HPDE6-E6E7 (cell line): ENCODE measurements around the gene PLEKHD1.
"Not testable (repeated sequence)": the region's sequence is repeated elsewhere in the genome, so short reads cannot be mapped to it uniquely, and the experiment has no call there.

Experiments
- DNase-seq: peaks from one replicate; pipeline ENCODE4 v3.0.0; 2011; ENCODE audit warnings: missing footprints; ENCODE audit errors: extremely low spot score

PLEKHD1 gene

DNA sequence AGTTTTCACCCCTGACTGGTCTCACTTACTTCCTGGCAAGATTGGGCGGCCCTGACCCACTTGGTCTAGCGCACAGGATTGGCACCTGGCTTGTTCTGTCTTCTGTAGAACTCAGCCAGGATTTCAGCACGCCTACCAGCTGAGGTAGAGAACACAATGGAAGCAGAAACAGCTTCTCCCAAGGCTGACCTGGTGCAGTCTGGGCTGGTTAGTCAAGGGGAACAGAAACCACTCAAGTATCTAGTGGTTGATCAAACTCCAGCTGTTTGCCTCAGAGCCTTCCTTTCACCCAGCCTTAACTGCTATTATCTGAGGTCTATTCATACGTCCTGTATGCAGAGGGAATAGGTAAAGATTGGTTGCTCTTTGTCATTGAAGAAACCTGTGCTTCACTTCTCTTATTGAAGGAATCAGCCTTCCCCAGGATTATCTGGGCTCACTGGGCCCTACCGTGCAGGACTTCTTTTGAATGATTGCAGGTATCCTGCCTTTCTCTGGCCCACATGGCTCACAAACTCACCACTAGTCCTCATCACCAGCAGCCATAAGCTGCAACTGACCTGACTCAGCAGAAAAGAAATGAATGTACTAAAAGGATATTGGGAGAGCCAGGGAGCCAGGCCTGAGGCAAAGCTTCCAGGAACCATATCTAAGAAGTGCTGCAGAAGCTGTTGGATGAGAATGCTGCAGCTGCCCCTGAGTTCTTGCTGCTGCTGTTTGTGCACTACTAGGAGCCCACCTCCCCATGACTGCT, 2.5 kb upstream of the PLEKHD1 start:
- DNase-seq: no peak

DNA sequence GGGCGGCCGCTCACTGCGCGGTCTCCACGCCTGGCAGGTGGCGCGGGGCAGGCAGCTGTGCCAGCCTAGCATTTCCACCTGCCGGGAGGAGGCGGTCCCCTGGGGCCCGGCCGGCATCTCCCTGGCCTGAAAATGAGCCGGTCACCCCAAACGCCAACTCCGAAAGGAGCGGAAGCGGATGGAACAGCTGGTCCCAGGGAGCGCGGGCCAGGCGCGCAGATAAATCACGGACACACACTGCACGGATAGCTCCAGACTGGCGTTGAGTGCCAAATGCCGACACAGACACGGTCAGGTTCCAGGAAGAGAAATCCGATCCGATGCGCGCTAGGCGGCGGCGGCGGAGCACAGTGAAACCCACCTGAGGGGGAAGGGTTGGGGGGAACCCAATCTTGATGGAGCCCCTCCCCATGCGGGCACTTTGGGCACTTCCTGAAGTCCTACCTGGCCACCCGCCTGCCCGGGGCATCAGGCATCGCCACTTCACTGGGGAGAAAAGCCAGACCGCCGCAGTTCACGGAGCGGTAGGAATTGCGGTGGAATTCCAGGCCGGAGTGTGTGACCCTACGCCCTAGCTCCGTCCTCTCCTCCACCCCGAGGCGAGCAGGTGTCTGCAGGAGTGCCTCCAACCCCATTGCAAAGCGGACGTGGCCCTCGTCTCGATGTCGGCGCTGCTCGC, 624 bp upstream of the PLEKHD1 start:
- no peak for DNase-seq

DNA sequence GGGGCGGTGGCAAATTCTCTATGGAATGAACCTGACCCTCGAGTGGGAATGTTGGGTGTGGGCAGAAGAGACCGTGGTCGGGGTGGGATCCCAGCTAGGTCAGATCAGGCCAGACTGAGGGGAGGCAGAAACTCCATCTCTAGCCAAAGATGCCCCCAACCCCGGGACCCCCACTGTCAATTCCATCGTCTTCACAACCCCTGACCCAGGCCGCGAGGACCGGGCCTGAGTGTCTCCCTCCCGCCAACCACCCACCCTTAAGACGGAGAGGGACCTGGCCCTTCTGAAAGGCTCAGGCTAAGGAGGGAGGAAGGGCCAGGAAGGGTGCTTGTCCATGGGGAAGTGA, 760 bp downstream of the PLEKHD1 start:
- no peak for DNase-seq

DNA sequence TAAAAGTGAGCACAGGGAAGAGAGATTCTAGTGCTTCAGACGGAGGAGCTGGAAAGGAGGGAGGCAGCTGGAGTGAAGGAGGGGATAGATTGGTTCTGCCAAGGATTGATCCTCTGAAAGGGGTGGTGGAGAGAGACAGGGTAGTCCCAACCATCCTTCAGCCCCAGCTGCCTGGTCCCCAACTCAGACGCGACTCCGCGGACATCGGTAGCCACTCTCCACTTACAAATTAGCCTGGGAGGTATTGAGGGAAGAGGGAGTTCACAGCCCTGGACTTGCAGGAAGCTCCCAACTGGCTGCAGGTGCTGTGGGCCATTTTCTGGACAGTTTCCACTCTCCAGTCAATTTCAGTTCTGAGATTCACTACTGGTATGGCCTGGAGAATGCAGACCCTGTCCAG, 1.2 kb downstream of the PLEKHD1 start:
- DNase-seq: no peak

DNA sequence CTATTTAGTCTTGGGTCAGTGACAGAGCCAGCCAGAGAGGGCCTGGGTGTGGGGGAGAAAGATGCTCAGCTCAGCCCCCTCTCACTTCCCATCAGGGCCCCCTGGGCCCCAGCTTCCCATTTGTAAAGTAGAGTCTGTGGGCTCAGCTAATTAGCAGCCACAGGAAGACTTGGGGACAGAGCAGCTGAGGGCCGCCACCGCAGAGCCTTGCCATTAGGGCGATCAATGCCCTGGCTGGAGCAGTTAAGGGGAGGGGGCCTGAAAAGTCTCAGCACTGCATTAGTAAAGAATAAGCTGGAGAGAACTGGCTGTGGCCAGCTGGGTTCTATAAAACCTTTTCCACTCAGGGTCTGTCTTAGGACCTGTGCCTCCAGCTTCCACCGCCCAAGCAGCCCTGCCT, 2.7 kb downstream of the PLEKHD1 start:
- DNase-seq: no peak

DNA sequence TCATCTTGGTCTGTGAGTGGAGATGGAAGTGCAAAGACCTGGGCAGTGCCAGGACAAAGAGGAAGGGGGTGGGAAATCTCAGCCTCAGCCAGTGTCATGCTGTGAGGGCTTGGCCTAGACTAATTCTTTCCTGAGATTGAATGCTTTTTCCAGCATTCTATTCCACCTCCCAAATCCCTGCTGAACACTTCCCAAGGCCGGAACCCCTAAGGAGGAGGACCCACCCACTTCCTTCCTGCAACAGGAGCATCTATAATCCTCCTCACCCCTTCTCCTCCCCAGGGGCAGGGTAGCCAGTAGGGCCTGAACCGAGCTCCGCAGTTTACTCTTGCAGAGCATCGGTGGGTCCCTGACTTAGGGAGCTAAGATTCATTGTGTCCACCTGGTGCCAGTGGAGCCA, 3.2 kb downstream of the PLEKHD1 start:
- no peak for DNase-seq

DNA sequence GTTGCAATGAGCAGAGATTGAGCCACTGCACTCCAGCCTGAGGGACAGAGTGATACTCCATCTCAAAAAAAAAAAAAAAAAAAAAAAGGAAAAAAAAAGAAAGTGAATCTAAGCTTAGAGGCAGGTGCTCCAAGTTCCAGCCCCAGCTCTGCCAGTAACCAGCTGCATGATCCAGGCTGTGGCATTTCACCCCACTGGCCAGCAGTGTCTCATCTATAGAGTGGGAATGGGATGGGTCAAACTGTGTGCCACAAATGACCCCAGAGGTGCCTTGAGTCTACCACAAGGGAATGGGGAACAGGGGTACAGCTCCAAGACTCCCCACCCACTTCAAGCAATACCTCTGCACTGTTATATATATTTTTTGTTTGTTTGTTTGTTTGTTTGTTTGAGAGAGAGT, 5.0 kb downstream of the PLEKHD1 start:
- no peak for DNase-seq

DNA sequence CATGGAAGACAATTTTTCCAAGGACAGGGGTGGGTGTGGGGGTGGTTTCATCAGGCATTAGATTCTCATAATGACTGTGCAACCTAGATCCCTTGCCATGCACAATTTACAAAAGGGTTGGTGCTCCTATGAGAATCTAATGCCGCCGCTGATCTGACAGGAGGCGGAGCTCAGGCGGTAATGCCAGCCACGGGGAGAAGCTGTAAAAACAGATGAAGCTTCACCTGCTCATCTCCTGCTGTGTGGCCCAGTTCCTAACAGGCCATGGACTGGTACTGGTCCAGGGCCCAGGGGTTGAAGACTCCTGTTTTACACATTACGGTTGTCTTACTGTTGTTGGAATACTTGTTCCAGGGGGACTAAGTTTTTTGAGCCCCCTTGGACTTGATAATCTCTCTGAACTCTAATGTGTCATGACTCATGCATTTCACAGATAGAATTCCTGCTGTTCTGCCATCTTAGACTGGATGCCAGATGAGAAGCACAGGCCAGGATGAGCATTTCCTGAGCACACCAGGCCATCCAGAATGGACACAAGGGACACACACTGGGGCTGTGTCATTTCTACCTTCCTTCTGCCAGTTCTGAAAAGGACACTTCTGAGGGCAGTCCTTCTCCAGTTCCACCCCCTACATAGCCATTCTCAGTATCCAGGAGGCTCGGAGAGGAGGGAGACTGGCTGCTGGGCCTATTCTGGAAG, 5.8 kb downstream of the PLEKHD1 start:
- DNase-seq: no peak

DNA sequence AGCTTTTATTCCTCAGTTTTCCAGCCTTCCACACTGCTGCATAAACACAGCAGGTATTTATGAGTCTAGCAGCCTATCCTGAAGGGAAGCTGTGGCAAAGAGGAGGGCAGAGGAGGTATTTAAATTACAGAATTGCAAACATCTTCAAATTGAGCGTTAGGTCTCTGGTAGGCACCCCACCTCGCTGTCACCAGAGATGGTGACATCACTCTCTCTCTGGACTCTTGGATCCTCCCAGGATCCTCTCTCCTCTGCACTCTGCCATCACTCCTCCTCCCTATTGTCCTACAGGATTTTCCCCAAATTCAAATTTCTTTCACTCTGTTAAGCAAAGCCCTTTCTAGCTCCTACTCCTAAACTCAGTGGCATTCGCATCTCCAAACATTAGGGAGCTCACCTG, 6.7 kb downstream of the PLEKHD1 start:
- DNase-seq: no peak

DNA sequence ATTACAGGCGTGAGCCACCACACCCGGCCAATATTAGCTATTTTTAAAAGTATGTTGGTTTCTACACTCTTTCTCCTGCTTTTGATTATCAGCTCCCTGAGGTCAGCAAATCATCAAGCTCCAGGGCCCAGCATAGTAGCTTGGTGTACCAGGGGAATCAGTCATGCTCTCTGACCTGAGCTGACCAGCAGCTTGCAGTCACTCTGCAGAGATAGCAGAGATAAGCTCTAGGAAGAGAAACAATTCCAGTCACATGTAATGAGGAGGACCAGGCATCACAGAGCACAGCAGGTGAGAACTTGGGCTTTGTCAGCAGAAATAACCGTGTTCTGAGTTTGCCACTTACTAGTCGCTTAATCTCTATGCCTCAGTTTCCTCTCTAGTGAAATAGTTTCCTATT, 8.5 kb downstream of the PLEKHD1 start:
- DNase-seq: no peak

DNA sequence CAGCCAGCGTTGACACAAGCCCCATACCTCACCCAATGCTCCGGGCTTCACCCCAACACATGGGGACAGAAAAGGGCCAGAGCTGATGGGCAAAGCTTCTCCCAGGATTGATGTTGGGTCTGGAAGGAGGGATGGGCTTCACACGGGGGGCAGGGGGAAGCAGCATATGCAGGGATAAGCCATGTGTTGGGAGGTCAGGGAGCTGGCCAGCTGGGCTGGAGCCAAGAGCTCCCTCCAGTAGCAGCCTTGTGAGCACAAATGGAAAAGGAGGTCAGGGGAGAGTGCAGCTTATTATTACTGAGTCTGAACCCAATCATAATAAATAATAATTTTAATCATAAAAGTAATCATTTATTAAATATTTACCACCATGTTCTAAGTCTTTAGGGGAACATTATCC, 9.3 kb downstream of the PLEKHD1 start:
- DNase-seq: no peak

DNA sequence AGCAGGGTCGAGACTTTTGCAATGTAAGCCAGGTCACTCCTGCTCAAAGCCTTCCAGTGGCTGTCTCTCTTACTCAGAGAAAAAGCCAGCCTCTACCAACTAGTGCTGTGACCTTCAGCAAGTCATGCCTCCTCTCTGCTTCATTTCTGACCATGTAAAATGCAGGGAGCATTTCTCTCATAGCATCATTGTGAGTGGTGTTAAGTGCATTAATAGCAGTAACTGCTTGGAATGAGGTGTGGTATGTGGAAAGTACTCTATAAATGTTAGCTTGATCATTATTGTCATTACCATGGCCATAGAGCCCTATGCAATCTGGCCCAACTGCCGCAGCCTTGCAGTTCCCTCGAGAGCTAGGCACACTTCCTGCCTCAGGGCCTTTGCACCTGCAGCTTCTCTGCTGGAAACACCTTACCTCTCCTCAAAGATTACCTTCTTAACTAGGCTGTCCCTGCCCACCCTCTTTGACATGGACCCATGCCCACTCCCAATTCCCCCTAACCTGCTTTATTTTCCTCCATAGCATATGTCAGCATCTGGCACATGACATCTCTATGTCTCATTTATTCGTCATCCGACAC, 10.9 kb downstream of the PLEKHD1 start:
- no peak for DNase-seq

DNA sequence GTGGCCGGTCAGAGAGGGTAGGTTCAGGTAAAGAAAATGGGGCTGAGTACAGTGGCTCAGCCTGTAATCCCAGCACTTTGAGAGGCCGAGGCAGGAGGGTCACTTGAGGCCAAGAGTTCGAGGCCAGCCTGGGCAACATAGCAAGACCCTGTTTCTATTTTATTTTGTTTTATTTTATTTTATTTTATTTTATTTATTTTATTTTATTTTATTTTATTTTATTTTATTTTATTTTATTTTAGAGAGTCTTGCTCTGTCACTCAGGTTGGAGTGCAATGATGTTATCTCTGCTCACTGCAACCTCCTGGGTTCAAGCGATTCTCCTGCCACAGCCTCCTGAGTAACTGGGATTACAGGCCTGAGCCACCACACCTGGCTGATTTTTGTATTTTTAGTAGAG, 13.3 kb downstream of the PLEKHD1 start:
- DNase-seq: not testable (repeated sequence)

DNA sequence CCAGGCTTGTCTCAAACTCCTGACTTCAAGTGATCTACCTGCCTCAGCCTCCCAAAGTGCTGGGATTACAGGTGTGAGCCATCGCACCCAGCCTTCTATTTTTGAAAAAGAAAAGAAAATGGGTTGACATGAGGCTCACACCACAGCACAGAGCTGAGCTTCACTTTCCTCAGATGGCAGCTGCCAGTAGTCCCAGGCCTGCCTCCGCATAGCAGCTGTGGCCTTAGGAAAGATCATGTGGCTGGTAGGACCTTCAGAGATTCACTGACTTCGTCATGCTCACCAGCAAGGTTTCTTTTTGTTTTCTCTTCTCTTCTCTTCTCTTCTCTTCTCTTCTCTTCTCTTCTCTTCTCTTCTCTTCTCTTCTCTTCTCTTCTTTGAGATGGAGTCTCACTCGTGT, 13.8 kb downstream of the PLEKHD1 start:
- DNase-seq: not testable (repeated sequence)

DNA sequence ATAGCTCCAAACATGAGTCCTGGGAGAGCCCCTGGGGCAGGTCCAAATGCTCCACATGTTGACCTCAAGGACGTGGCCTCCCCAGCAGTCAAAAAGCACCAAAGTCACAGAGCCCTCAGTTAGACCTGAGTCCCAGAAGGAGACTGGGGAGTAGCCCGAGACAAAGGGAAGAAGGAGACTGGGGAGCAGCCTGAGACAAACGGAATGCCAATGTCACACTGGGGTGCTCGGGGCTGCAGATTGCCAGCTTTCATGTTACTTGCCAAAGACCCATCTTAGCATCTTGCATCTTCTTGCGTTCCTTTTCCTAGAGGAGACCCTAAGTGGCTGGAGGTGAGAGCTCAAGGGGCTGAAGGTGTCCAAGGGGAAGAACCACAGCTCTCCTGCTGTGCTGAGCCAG, 14.9 kb downstream of the PLEKHD1 start:
- DNase-seq: no peak

DNA sequence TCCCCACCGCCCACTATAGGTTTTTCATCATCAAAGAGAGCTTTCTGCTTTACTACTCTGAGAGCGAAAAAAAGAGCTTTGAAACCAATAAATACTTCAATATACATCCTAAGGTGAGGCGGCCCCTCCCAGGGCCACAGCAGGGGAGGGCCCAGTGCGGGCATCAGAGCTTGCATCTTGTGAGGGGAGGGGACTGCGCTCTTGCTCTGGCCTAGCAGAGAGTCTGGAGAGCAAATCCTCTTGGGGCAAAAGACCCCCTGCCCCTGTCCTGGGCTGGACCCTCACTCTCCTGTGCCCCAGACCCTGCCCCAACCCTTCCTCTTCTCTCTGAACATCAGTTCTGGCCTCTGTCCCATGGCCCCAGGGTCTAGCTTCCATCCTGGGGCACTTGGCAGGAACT, 15.6 kb downstream of the PLEKHD1 start:
- no peak for DNase-seq

DNA sequence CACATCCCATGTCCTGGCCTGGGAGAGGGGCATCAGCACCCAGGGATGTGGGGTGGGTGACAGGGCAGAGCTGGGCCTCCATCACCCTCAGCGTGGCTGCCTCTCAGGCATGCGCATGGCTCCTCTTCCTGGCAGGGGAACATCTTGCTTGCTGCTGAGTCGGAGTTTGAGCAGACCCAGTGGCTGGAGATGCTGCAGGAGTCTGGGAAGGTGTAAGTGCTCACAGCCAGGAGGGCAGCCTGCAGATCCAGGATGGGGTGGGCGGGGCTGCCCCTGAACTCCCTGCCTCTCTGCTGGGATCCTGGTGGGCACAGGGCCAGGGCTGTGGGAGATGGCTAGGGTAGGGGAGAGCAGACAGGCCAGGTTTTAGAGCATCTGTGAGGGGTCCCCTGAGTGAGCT, 16.2 kb downstream of the PLEKHD1 start:
- DNase-seq: no peak

DNA sequence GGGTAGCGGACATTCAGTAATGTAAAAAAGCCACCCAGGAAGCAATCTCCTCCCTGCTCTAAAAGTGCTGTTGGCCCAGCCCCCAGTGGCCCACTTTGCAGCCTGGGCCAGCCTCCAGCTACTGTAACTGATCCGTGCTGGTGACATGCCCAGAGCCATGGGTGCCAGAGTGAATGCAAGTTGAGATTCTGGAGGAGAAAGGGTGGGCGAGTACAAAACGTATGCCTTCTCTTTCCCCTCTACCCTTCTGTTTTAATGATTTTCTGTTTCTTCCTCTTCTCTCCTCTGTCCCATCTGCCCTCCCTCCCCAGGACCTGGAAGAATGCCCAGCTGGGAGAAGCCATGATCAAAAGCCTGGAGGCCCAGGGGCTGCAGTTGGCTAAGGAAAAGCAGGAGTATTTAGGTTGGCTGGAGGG, 16.9 kb downstream of the PLEKHD1 start:
- DNase-seq: no peak

DNA sequence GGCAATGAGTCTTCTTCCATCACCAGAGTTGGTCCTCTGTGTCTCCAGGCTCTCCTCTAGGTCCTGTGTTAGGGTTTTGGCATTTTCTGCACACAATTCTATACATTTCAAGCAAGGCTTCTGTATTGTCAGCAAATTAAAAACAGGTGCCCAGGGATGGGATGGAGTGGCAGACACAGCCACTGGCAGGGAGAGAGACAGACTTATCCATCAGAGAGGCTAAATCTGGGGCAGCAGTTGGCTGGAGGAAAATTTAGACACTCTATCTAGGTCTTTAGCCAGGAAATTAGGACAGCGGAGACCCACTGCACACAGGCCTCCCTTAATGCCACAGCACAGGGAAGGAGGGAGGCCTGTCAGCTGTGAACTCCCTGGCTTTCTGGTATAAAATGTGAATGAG, 20.2 kb downstream of the PLEKHD1 start:
- no peak for DNase-seq

DNA sequence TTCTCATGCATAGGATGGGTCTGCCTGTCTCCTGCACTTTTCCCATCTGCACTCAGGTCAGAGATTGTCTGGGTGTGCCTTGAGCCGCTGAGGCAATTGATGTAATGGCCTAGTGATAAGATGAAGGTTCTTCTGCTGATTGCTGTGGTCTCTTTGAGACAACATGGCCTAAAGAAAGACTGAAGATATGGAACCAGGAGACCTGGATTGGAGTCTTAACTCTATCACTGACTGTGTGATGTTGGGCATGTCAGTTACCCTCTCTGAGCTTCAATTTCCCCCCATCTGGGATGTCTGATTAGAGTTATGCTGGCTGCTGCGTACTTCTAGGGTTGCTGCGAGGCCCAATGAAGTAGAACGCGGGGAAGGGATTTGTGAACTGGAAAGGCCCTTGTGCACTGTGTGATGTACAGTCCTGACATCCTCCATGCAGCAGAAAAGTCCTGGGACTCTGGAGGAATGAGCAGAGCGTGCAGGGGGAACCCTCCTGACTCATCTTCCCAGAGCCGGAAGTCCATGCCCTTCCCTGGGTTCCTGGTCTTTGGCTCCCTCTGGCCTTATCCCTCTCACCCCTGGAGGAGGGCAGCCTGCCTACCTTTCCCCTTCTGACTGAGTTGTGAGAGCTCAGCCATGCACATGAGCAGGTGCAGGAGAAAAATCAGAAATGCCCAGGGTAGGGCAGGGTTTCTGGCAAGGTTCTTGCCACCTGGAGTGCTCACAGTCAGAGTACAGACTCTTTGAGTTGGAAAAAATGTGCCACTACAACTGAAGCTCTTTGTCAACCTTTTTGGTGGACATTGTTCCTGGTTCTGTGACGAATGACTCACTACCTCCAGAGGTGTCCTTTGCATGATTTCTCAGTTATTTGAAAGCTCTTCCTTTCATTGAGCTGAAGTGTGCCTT, 21.1 kb downstream of the PLEKHD1 start:
- no peak for DNase-seq

DNA sequence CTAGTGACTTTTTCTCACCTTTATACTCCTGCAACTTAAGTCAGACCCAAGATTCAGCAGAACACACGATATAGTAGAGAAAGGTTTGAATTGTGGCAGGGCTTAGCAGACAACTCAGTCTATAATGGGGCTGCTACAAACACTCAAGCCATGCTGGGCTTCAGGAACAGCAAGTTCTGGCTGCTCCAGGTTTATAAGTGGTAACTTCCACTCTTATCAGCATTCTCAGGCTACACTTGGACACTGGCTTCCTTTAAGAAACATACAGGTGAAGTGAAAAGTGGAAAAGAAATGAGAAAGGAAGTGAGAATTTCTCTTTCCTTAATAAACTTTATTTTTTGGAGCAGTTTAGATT, 21.7 kb downstream of the PLEKHD1 start:
- no peak for DNase-seq
